GM10248 (cell line): ENCODE results near the gene GPS1.

Experiments used
- CTCF ChIA-PET: fragments of 300-600 bp; sonication (Branson Sonifier 250); formaldehyde crosslinking; extraction: SDS; loops from one replicate; lab custom pipeline; 2021; ENCODE audit warnings: antibody characterized with exemption; lab: Yijun Ruan, JAX
- POLR2A ChIA-PET: fragments of 350-650 bp; sonication (Branson Sonifier 250); formaldehyde crosslinking; extraction: SDS; loops from one replicate; lab custom pipeline; 2020; ENCODE audit warnings: antibody characterized with exemption; lab: Yijun Ruan, JAX
- DNase-seq: peaks from one replicate; pipeline ENCODE4 v3.0.0; 2012; ENCODE audit errors: extremely low spot score
- CTCF ChIP-seq: IDR thresholded peaks from 2 replicates; pipeline ENCODE4 v1.5.1; 2012; ENCODE audit warnings: mild to moderate bottlenecking, low read depth; ENCODE audit errors: extremely low read depth, missing control alignments, control extremely low read depth

GPS1 gene

GRCh38 chr17:82013772-82014321, 37.9 kb upstream of the GPS1 start:
- no peak for DNase-seq
- no peak for TF ChIP-seq CTCF
- CTCF ChIA-PET: interaction anchor here (1.3 to 10.6 kb wide), 3 partner anchors 8 to 54 kb away, joined by 5 to 106 read pairs (median 6); partner anchors contain the start of gene NOTUM
- POLR2A ChIA-PET: no interaction called here

- no peak for TF ChIP-seq CTCF
- POLR2A ChIA-PET: interaction anchor here (0.6 kb wide), 1 partner anchor 514 kb away, joined by 7 read pairs; no protein-coding TSS in a partner anchor
- CTCF ChIA-PET: interaction anchor here (0.8 to 10.6 kb wide), 2 partner anchors 23 to 54 kb away, joined by 4 to 106 read pairs; partner anchors contain the start of genes DCXR and NOTUM
- DNase-seq: no peak
These were observed 37.3 kb upstream of the GPS1 start for GRCh38 chr17:82014432-82014831.

- DNase-seq: no peak
- POLR2A ChIA-PET: interaction anchor here (0.5 to 0.6 kb wide), 2 partner anchors 270 to 514 kb away, joined by 3 to 7 read pairs; no protein-coding TSS in a partner anchor
- CTCF ChIA-PET: interaction anchor here (0.8 to 10.6 kb wide), 2 partner anchors 23 to 55 kb away, joined by 4 to 106 read pairs; partner anchors contain the start of genes DCXR and NOTUM
- no peak for TF ChIP-seq CTCF
These were observed 36.8 kb upstream of the GPS1 start for GRCh38 chr17:82014971-82015310.

- no peak for TF ChIP-seq CTCF
- CTCF ChIA-PET: interaction anchor here (0.8 to 10.6 kb wide), 3 partner anchors 22 to 55 kb away, joined by 4 to 106 read pairs (median 5); partner anchors contain the start of genes DCXR and NOTUM
- no peak for DNase-seq
- POLR2A ChIA-PET: interaction anchor here (0.5 kb wide), 1 partner anchor 269 kb away, joined by 3 read pairs; no protein-coding TSS in a partner anchor
These were observed 36.3 kb upstream of the GPS1 start for GRCh38 chr17:82015311-82015971.

- no peak for TF ChIP-seq CTCF
- no peak for DNase-seq
- ChIA-PET POLR2A (no interaction called here), CTCF (interaction anchor here (1.0 to 10.6 kb wide), 4 partner anchors 21 to 62 kb away, joined by 3 to 106 read pairs (median 4); partner anchors contain the start of genes DCXR and NOTUM)
These were observed 35.4 kb upstream of the GPS1 start for GRCh38 chr17:82016061-82016874.
